Naive B cell (primary cell): Measurements from ENCODE around the gene GRM8. TPM values are rescaled to one million over a fixed set of nuclear protein-coding genes. Genes with fewer than 3 reads are reported as not detected.

Experiments used
- ATAC-seq, 2 donors: fragments of 150-1000 bp; cut with Tn5 transposase; 2 replicates each; pipeline ENCODE4 v1.10.0; 2021; ENCODE audit warnings: low read depth in 2 of 2, mild to moderate bottlenecking in 2 of 2, moderate library complexity in 2 of 2
- DNase-seq: peaks from one replicate; pipeline ENCODE4 v3.0.0; 2022
- H3K27ac Mint-ChIP-seq, 6 donors: one replicate each; pipeline ENCODE4 v1.8.0; 2020 to 2022; ENCODE audit warnings: mild to moderate bottlenecking in 6 of 6, mixed read lengths in 6 of 6, moderate library complexity in 5 of 6, inconsistent platforms in 2 of 6
- H3K27me3 Mint-ChIP-seq, 3 donors: one replicate each; pipeline ENCODE4 v1.8.0; 2021 to 2022; ENCODE audit warnings: mixed read lengths in 3 of 3, mild to moderate bottlenecking in 1 of 3
- H3K36me3 Mint-ChIP-seq, 2 donors: one replicate each; pipeline ENCODE4 v1.8.0; 2020 to 2022; ENCODE audit warnings: mixed read lengths in 2 of 2, inconsistent platforms in 1 of 2, mild to moderate bottlenecking in 1 of 2
- H3K4me1 Mint-ChIP-seq, 3 donors: one replicate each; pipeline ENCODE4 v1.8.0; 2020 to 2022; ENCODE audit warnings: mixed read lengths in 3 of 3, inconsistent platforms in 1 of 3, mild to moderate bottlenecking in 1 of 3, moderate library complexity in 1 of 3
- H3K4me3 Mint-ChIP-seq, 8 donors: one replicate each; pipeline ENCODE4 v1.8.0; 2020 to 2022; ENCODE audit warnings: mild to moderate bottlenecking in 8 of 8, mixed read lengths in 8 of 8, moderate library complexity in 8 of 8, inconsistent platforms in 2 of 8
- H3K9me3 Mint-ChIP-seq, 7 donors: one replicate each; pipeline ENCODE4 v1.8.0; 2020 to 2022; ENCODE audit warnings: mixed read lengths in 7 of 7, mild to moderate bottlenecking in 5 of 7, inconsistent platforms in 2 of 7, moderate library complexity in 1 of 7
- polyA plus RNA-seq, 6 donors: library from polyadenylated mRNA; unstranded; fragments of 300-500 nt; fragmentation: Illumina TruSeq; gene quantifications; one replicate each; pipeline ENCODE4 v1.2.3, GENCODE V29; 2021; ENCODE audit warnings: low read depth in 6 of 6

The GRM8 gene
- polyA plus RNA-seq, 6 donors from 2014 or later, result not detected

GRCh38 chr7:127214956-127215718 lies 37.6 kb downstream of the GRM8 start:
- no peaks in the 10 kb centered on the region for H3K36me3 Mint-ChIP-seq
- H3K4me3 Mint-ChIP-seq, result no peak overlapping the region
- no peaks in the 10 kb centered on the region for H3K4me1 Mint-ChIP-seq
- H3K27ac Mint-ChIP-seq, result no peak overlapping the region
- no peak for ATAC-seq
- no peak for DNase-seq
- peaks cover 16 to 20% (median 19%) of the 10 kb centered on the region in 3 donors for H3K27me3 Mint-ChIP-seq
- H3K9me3 Mint-ChIP-seq, result peaks cover 0 to 3% (median 0%) of the 10 kb centered on the region in 7 donors

GRCh38 chr7:127209886-127210285 lies 42.9 kb downstream of the GRM8 start:
- DNase-seq (no peak), ATAC-seq (no peak)
- no peak overlapping the region for H3K4me3 Mint-ChIP-seq
- peaks cover 0 to 9% (median 0%) of the 10 kb centered on the region in 7 donors for H3K9me3 Mint-ChIP-seq
- H3K36me3 Mint-ChIP-seq, result no peaks in the 10 kb centered on the region
- no peaks in the 10 kb centered on the region for H3K4me1 Mint-ChIP-seq
- H3K27me3 Mint-ChIP-seq, result peaks cover 15 to 29% (median 28%) of the 10 kb centered on the region in 3 donors
- H3K27ac Mint-ChIP-seq, result no peak overlapping the region

GRCh38 chr7:127208860-127209259 lies 43.9 kb downstream of the GRM8 start:
- Mint-ChIP-seq H3K36me3 (no peaks in the 10 kb centered on the region), H3K27me3 (peaks cover 15 to 29% (median 28%) of the 10 kb centered on the region in 3 donors), H3K4me1 (no peaks in the 10 kb centered on the region), H3K27ac (no peak overlapping the region), H3K9me3 (peaks cover 0 to 9% (median 0%) of the 10 kb centered on the region in 7 donors), H3K4me3 (no peak overlapping the region)
- DNase-seq (no peak), ATAC-seq (no peak)

GRCh38 chr7:127208351-127208750 lies 44.4 kb downstream of the GRM8 start:
- Mint-ChIP-seq H3K36me3 (no peaks in the 10 kb centered on the region), H3K27me3 (peaks cover 15 to 29% (median 28%) of the 10 kb centered on the region in 3 donors), H3K4me1 (no peaks in the 10 kb centered on the region), H3K27ac (no peak overlapping the region), H3K4me3 (no peak overlapping the region), H3K9me3 (peaks cover 0 to 9% (median 0%) of the 10 kb centered on the region in 7 donors)
- DNase-seq, result no peak
- ATAC-seq, result no peak

- no peaks in the 10 kb centered on the region for H3K36me3 Mint-ChIP-seq
- H3K4me1 Mint-ChIP-seq, result no peaks in the 10 kb centered on the region
- H3K4me3 Mint-ChIP-seq, result no peak overlapping the region
- H3K9me3 Mint-ChIP-seq, result peaks cover 0 to 9% (median 0%) of the 10 kb centered on the region in 7 donors
- no peak overlapping the region for H3K27ac Mint-ChIP-seq
- H3K27me3 Mint-ChIP-seq, result peaks cover 12 to 28% (median 24%) of the 10 kb centered on the region in 3 donors
- DNase-seq (no peak), ATAC-seq (no peak)
These were observed 44.9 kb downstream of the GRM8 start for GRCh38 chr7:127207806-127208205.

DNA sequence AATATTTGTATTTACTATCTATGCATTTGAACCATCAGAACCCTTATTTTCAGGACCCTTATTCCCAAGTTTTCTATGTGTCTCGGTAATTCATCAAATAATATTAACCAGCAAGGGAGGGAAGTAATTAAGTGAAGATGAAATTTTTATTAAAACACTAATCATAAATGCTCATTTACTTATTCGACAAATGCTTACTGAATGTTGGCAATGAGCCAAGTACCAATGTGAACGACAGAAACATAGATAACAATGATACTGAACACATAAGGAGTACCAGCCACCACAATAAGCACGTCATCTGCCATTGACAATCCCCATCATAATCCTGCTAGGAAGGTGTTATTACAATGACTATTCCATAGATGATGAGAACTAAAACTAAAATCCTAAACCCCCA lies 45.5 kb downstream of the GRM8 start:
- Mint-ChIP-seq H3K4me3 (no peak overlapping the region), H3K9me3 (peaks cover 0 to 9% (median 0%) of the 10 kb centered on the region in 7 donors), H3K27ac (no peak overlapping the region), H3K4me1 (no peaks in the 10 kb centered on the region), H3K36me3 (no peaks in the 10 kb centered on the region), H3K27me3 (peaks cover 11 to 28% (median 22%) of the 10 kb centered on the region in 3 donors)
- ATAC-seq (no peak), DNase-seq (no peak)

DNA sequence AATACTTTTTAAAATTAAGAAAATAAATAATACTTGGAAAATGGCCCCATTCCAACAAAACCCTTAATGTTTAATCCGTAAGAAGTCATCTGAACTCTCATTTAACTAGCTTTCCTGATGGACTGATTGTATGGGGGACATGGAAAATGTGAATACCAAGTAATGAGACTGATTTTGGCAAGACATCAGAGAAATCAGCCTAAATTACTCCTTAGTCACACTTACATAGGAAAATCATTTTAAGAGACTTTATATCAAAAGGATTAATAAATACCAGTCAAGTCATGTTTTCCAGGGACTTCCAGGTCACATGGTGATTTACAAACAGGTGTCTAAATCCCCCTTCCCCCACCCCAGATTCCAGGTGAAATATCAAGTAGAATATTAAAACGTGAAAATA lies 58.2 kb downstream of the GRM8 start:
- Mint-ChIP-seq H3K27me3 (peaks cover 0 to 9% (median 7%) of the 10 kb centered on the region in 3 donors), H3K4me1 (no peaks in the 10 kb centered on the region), H3K36me3 (no peaks in the 10 kb centered on the region), H3K4me3 (no peak overlapping the region), H3K9me3 (no peaks in the 10 kb centered on the region), H3K27ac (no peak overlapping the region)
- ATAC-seq (no peak), DNase-seq (no peak)

GRCh38 chr7:127189886-127190285 lies 62.9 kb downstream of the GRM8 start:
- Mint-ChIP-seq H3K27ac (no peak overlapping the region), H3K36me3 (no peaks in the 10 kb centered on the region), H3K4me1 (no peaks in the 10 kb centered on the region), H3K27me3 (peaks cover 0 to 19% (median 7%) of the 10 kb centered on the region in 3 donors), H3K4me3 (no peak overlapping the region), H3K9me3 (no peaks in the 10 kb centered on the region)
- ATAC-seq, result no peak
- no peak for DNase-seq

GRCh38 chr7:127189074-127189473 lies 63.7 kb downstream of the GRM8 start:
- peaks cover 0 to 19% (median 7%) of the 10 kb centered on the region in 3 donors for H3K27me3 Mint-ChIP-seq
- ATAC-seq, result no peak
- no peaks in the 10 kb centered on the region for H3K36me3 Mint-ChIP-seq
- H3K4me1 Mint-ChIP-seq, result no peaks in the 10 kb centered on the region
- H3K4me3 Mint-ChIP-seq, result no peak overlapping the region
- H3K27ac Mint-ChIP-seq, result no peak overlapping the region
- no peaks in the 10 kb centered on the region for H3K9me3 Mint-ChIP-seq
- no peak for DNase-seq

GRCh38 chr7:127187740-127188139 lies 65.0 kb downstream of the GRM8 start:
- Mint-ChIP-seq H3K9me3 (no peaks in the 10 kb centered on the region), H3K4me1 (no peaks in the 10 kb centered on the region), H3K27me3 (peaks cover 0 to 16% (median 7%) of the 10 kb centered on the region in 3 donors), H3K27ac (no peak overlapping the region), H3K4me3 (no peak overlapping the region), H3K36me3 (no peaks in the 10 kb centered on the region)
- DNase-seq (no peak), ATAC-seq (no peak)

- ATAC-seq, result no peak
- Mint-ChIP-seq H3K36me3 (no peaks in the 10 kb centered on the region), H3K27me3 (peaks cover 0 to 11% (median 2%) of the 10 kb centered on the region in 3 donors), H3K4me1 (no peaks in the 10 kb centered on the region), H3K27ac (no peak overlapping the region), H3K4me3 (no peak overlapping the region), H3K9me3 (peaks cover 0 to 4% (median 0%) of the 10 kb centered on the region in 7 donors)
- DNase-seq, result no peak
These were observed 66.1 kb downstream of the GRM8 start for GRCh38 chr7:127186686-127187085.

DNA sequence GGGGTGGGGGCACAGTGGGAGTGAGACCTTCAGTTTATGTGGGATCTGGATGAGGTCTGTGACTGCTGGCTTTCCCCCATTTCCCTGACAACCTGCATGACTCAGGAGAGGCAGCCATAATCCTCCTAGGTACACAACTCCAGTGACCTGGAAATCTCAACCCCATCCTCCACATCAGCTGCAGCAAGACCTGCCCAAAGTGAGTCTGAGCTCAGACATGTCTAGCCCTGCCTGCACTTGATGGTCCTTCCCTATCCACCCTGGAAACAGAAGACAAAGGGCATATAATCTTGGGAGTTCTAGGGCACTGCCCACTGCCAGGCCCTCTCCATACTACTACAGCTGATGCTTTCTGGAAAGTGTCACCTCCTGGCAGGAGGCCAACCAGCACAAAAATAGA lies 75.6 kb downstream of the GRM8 start:
- Mint-ChIP-seq H3K36me3 (peaks cover 6 to 13% of the 10 kb centered on the region in 2 donors), H3K9me3 (peaks cover 11 to 43% (median 18%) of the 10 kb centered on the region in 7 donors), H3K4me1 (no peaks in the 10 kb centered on the region), H3K27me3 (peaks cover 0 to 11% (median 9%) of the 10 kb centered on the region in 3 donors), H3K27ac (no peak overlapping the region), H3K4me3 (no peak overlapping the region)
- DNase-seq (no peak), ATAC-seq (no peak)

- H3K36me3 Mint-ChIP-seq, result no peaks in the 10 kb centered on the region
- ATAC-seq (no peak), DNase-seq (no peak)
- H3K27me3 Mint-ChIP-seq, result peaks cover 4 to 16% (median 6%) of the 10 kb centered on the region in 3 donors
- H3K9me3 Mint-ChIP-seq, result peaks cover 0 to 4% (median 0%) of the 10 kb centered on the region in 7 donors
- no peak overlapping the region for H3K4me3 Mint-ChIP-seq
- no peak overlapping the region for H3K27ac Mint-ChIP-seq
- no peaks in the 10 kb centered on the region for H3K4me1 Mint-ChIP-seq
These were observed 90.4 kb downstream of the GRM8 start for GRCh38 chr7:127162366-127162765.

- Mint-ChIP-seq H3K9me3 (peaks cover 0 to 13% (median 4%) of the 10 kb centered on the region in 7 donors), H3K27me3 (peaks cover 1 to 27% (median 11%) of the 10 kb centered on the region in 3 donors), H3K4me1 (no peaks in the 10 kb centered on the region), H3K36me3 (no peaks in the 10 kb centered on the region), H3K27ac (no peak overlapping the region), H3K4me3 (no peak overlapping the region)
- DNase-seq, result no peak
- ATAC-seq, result no peak
These were observed 94.1 kb downstream of the GRM8 start for GRCh38 chr7:127158659-127159058.
